GM21515 (cell line): ENCODE data around the gene APLP1.
"Not testable (repeated sequence)": the region's sequence is repeated elsewhere in the genome, so short reads cannot be mapped to it uniquely, and the experiment has no call there.

Source experiments
- ATAC-seq: cut with Tn5 transposase; IDR thresholded peaks from one replicate; pipeline ENCODE4 v1.9.1; 2021; ENCODE audit not compliant: unreplicated experiment

APLP1 gene

GRCh38 chr19:35852029-35852780, 16.2 kb upstream of the APLP1 start, which contains the start of gene NPHS1:
Gene NPHS1, minus strand, starts transcription at chr19:35852504. Its CDS starts 667 bp downstream, at chr19:35851837.
- ATAC-seq = no peak

GRCh38 chr19:35853038-35853756, 15.2 kb upstream of the APLP1 start:
- no peak for ATAC-seq

- no peak for ATAC-seq
These were observed 11.7 kb upstream of the APLP1 start, which contains the start of gene KIRREL2 for GRCh38 chr19:35856546-35857149. Gene KIRREL2, plus strand, starts transcription at chr19:35856911. Its CDS starts 209 bp downstream, at chr19:35857120.

- ATAC-seq = no peak
These were observed 10.1 kb upstream of the APLP1 start for GRCh38 chr19:35858311-35858710.

GRCh38 chr19:35859414-35859813, 9.0 kb upstream of the APLP1 start:
- no peak for ATAC-seq

GRCh38 chr19:35860436-35860817, 7.9 kb upstream of the APLP1 start:
- no peak for ATAC-seq

GRCh38 chr19:35860818-35861639, 7.3 kb upstream of the APLP1 start:
- no peak for ATAC-seq

- no peak for ATAC-seq
These were observed 6.7 kb upstream of the APLP1 start for GRCh38 chr19:35861640-35862160.

GRCh38 chr19:35862528-35862927, 5.8 kb upstream of the APLP1 start:
- no peak for ATAC-seq

GRCh38 chr19:35863018-35863417, 5.4 kb upstream of the APLP1 start:
- ATAC-seq = no peak

- ATAC-seq = no peak
These were observed 501 bp downstream of the APLP1 start for GRCh38 chr19:35868823-35869326.

- peak; percentile 49 for ATAC-seq
These were observed 1.2 kb downstream of the APLP1 start for GRCh38 chr19:35869327-35870123.

GRCh38 chr19:35870124-35870736, 1.9 kb downstream of the APLP1 start:
- not testable (repeated sequence) for ATAC-seq

- ATAC-seq = no peak
These were observed 2.4 kb downstream of the APLP1 start for GRCh38 chr19:35870798-35871197.

GRCh38 chr19:35871611-35872010, 3.2 kb downstream of the APLP1 start:
- no peak for ATAC-seq

GRCh38 chr19:35872180-35872579, 3.8 kb downstream of the APLP1 start:
- ATAC-seq = no peak

GRCh38 chr19:35874392-35874930, 6.1 kb downstream of the APLP1 start:
- ATAC-seq = no peak

GRCh38 chr19:35879068-35879467, 10.7 kb downstream of the APLP1 start:
- ATAC-seq = no peak

- ATAC-seq = no peak
These were observed 11.5 kb downstream of the APLP1 start for GRCh38 chr19:35879770-35880317.
